Left lung (tissue), 10 donors: ENCODE data around the gene ZHX3. TPM values are rescaled to one million over a fixed set of nuclear protein-coding genes. Genes with fewer than 3 reads are reported as not detected.

Experiments
- ATAC-seq: fragments of 200-7000 bp; cut with Tn5 transposase; one replicate; pipeline ENCODE4 v1.9.1; 2020; ENCODE audit warnings: moderate library complexity
- DNase-seq, 4 donors: peaks; one replicate each; pipeline ENCODE4 v3.0.0-alpha.2; 2013 to 2020
- H3K27ac ChIP-seq, 2 donors: fragments of 200-600 bp; sonication (generic) in 1 of 2; one replicate each; pipeline versions ENCODE4 v1.5.0 to v1.8.0; 2020 to 2021
- H3K27me3 ChIP-seq, 2 donors: fragments of 200-600 bp; sonication (generic) in 1 of 2; one replicate each; pipeline versions ENCODE4 v1.5.0 to v1.8.0; 2020 to 2021
- H3K36me3 ChIP-seq, 2 donors: fragments of 200-600 bp; sonication (generic) in 1 of 2; one replicate each; pipeline versions ENCODE4 v1.5.0 to v1.8.0; 2020 to 2021
- H3K4me1 ChIP-seq, 2 donors: fragments of 200-600 bp; one replicate each; pipeline ENCODE4 v1.8.0; 2021
- H3K4me3 ChIP-seq, 2 donors: fragments of 200-600 bp; sonication (generic) in 1 of 2; one replicate each; pipeline versions ENCODE4 v1.5.0 to v1.8.0; 2020 to 2021; ENCODE audit warnings: mild to moderate bottlenecking in 1 of 2
- H3K9me3 ChIP-seq, 2 donors: fragments of 200-600 bp; sonication (generic) in 1 of 2; one replicate each; pipeline versions ENCODE4 v1.5.0 to v1.8.0; 2020 to 2021
- CTCF ChIP-seq, 2 donors: fragments of 200-600 bp; sonication (generic) in 1 of 2; IDR thresholded peaks; one replicate each; pipeline versions ENCODE4 v1.5.0 to v1.8.0; 2021; ENCODE audit warnings: antibody characterized with exemption in 2 of 2
- intact Hi-C, 2 donors: fragments of 100-400 bp; cut with DNase I; formaldehyde crosslinking; loops; one replicate each; pipeline versions ENCODE4 v1.11.2 to v1.14.2; 2022
- polyA plus RNA-seq, 6 donors: library from polyadenylated mRNA; unstranded; fragments of 120-200 nt; gene quantifications; one replicate each; pipeline ENCODE4 v1.2.1, GENCODE V29; 2013; ENCODE audit not compliant: insufficient read length in 6 of 6
- total RNA-seq, 2 donors: library from RNA; stranded (reverse); fragmentation: NEBNext Ultra II Directional; extraction: Animal tissue kit (Norgen Biotek cat#: 25700); gene quantifications; one replicate each; pipeline ENCODE4 v1.2.1, GENCODE V29; 2021
- donor health status: DM: no; HTN: yes; CAD: no.
- donor health status: DM: no; HTN: no; CAD: no.

Gene ZHX3
- total and polyA plus RNA-seq, 8 donors = 8.1 to 47.9 (median 11.2) TPM

DNA sequence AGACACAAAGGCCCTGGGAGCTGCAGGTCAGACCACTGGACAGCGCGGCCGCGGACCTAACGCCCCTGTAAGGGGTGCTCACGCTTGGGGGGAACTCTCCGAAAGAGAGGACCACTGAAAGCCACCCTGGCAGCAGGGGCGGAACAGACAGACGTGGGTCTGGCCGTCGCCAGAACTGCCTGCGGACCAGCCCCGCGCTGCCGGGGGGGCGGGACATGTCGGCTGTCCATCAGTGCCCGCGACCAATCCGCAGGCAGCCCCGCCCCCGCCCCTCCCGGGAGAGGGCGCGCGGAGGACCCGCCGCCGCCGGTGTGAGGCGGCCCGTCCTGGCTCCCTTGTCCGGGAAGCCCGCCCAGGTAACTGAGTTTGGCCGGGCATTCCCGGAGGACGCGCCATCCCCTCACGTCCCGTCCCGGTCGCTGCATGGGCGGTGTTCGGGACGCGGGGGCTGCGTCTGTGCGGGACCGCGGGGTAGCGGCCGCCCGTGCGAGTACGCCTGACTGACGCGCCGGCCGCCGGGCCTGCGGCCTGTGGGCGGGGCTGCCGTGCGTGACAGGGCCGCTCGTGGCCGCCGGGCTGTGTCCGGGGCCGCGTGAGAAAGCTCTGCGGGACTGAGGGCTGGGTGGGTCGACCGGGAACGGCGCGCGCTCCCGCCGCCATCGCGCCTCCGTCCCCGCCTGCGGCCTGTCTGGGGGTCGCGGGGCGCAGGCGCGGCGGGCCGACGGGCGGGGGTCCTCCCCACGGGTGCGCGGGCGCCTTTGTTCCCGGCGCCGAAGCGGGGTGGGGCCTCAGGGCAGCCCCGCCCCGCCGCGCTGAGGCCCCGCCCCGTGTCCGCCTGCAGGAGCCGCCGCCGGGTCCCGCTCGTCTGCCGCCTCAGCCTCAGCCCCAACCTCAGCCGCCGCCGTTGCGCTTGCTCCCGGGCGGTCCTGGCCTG lies 180.6 kb downstream of the ZHX3 start, which contains the start of gene PLCG1:
TSS of gene PLCG1 (plus strand) at position 864 of the 934 bp plus-strand sequence. CDS start 99 bp downstream, outside the sequence.
- DNase-seq (peak; percentile 87 to 96 (median 90)), ATAC-seq (peak; percentile 91)
- H3K9me3 ChIP-seq = no peaks in the 10 kb centered on the region
- peaks cover 22 to 49% of the 10 kb centered on the region in 2 donors for H3K4me1 ChIP-seq
- no peaks in the 10 kb centered on the region for H3K36me3 ChIP-seq
- no peak for TF ChIP-seq CTCF (IDR thresholded peaks at IDR 0.05)
- H3K4me3 ChIP-seq = peak within 1 kb of the TSS; percentile 82 to 88
- peaks cover 0 to 33% of the 10 kb centered on the region in 2 donors for H3K27me3 ChIP-seq
- H3K27ac ChIP-seq = peak within 1 kb of the TSS; percentile 92 to 96
- intact Hi-C loops = no loop called here

- H3K9me3 ChIP-seq = no peaks in the 10 kb centered on the region
- peaks cover 18 to 41% of the 10 kb centered on the region in 2 donors for H3K4me1 ChIP-seq
- H3K4me3 ChIP-seq = peak overlapping the region; percentile 82 to 88
- intact Hi-C loops = no loop called here
- DNase-seq = no peak
- peaks cover 0 to 33% of the 10 kb centered on the region in 2 donors for H3K27me3 ChIP-seq
- H3K27ac ChIP-seq = peak overlapping the region; percentile 92 to 96
- TF ChIP-seq CTCF (IDR thresholded peaks at IDR 0.05) = no peak
- ATAC-seq = no peak
- H3K36me3 ChIP-seq = no peaks in the 10 kb centered on the region
These were observed 181.4 kb downstream of the ZHX3 start for GRCh38 chr20:41135888-41136679.

DNA sequence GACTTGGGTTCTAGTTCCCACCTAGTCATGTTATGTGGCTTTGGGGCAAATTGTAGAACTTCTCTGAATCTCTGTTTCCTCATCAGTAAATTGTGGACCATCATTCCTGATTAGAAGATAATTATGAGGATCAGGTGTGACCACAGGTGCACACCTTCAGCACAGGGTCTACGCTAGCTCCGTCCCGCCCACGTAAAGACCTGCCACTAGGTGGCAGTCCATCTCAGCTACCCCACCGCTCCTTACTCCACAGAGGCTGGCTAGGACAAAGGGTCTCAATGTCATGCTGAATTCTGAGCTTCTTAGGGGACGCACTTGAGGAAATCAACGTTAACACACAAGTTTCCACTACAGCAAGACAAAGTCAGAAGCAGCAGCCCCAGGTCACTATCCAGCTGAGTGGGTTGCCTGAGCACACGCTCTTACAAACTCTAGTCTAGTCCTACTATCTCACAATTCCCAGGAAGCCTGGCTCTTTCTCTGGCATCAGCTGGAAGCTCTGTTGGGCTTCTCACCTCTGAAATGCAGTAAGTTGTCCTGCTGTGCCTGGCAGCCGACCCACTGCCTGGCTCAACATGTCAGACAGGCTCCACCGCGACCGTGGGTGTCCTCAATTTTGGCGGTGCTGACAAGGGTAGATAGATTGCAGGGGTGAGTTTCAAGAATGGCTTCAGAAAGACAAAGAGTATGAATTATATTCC lies 182.2 kb downstream of the ZHX3 start:
- H3K27me3 ChIP-seq = peaks cover 0 to 33% of the 10 kb centered on the region in 2 donors
- no peaks in the 10 kb centered on the region for H3K36me3 ChIP-seq
- no peaks in the 10 kb centered on the region for H3K9me3 ChIP-seq
- H3K4me1 ChIP-seq = peaks cover 13 to 33% of the 10 kb centered on the region in 2 donors
- intact Hi-C loops = no loop called here
- no peak overlapping the region for H3K4me3 ChIP-seq
- TF ChIP-seq CTCF (IDR thresholded peaks at IDR 0.05) = peak; percentile 66 to 79
- peak; percentile 32 for ATAC-seq
- no peak overlapping the region for H3K27ac ChIP-seq
- peak in 1 of 4 donors; percentile 43 for DNase-seq

GRCh38 chr20:41134362-41135186 lies 183.0 kb downstream of the ZHX3 start:
- Histone ChIP-seq H3K9me3 (no peaks in the 10 kb centered on the region), H3K27me3 (peaks cover 0 to 33% of the 10 kb centered on the region in 2 donors), H3K4me1 (peaks cover 6 to 26% of the 10 kb centered on the region in 2 donors), H3K4me3 (no peak overlapping the region), H3K27ac (no peak overlapping the region), H3K36me3 (no peaks in the 10 kb centered on the region)
- TF ChIP-seq CTCF (IDR thresholded peaks at IDR 0.05) = no peak
- DNase-seq = no peak
- intact Hi-C loops = no loop called here
- ATAC-seq = no peak
